HG02938 (cell line): ENCODE results near the gene FRRS1.
"Not testable (repeated sequence)": the region's sequence is repeated elsewhere in the genome, so short reads cannot be mapped to it uniquely, and the experiment has no call there.

Experiments
- ATAC-seq: cut with Tn5 transposase; IDR thresholded peaks from one replicate; pipeline ENCODE4 v1.9.1; 2021; ENCODE audit warnings: mild to moderate bottlenecking, moderate library complexity; ENCODE audit not compliant: unreplicated experiment

FRRS1 gene

GRCh38 chr1:99768524-99769245 is 2.2 kb upstream of the FRRS1 start:
- ATAC-seq: no peak

GRCh38 chr1:99768104-99768503 is 1.7 kb upstream of the FRRS1 start:
- ATAC-seq: no peak

GRCh38 chr1:99764909-99765308 is 1.5 kb downstream of the FRRS1 start:
- ATAC-seq: no peak

- no peak for ATAC-seq
Measured at GRCh38 chr1:99764439-99764838, 2.0 kb downstream of the FRRS1 start.

GRCh38 chr1:99763956-99764355 is 2.5 kb downstream of the FRRS1 start:
- ATAC-seq: no peak

- ATAC-seq: no peak
Measured at GRCh38 chr1:99761774-99762173, 4.7 kb downstream of the FRRS1 start.

- ATAC-seq: no peak
Measured at GRCh38 chr1:99759518-99760160, 6.8 kb downstream of the FRRS1 start.

GRCh38 chr1:99758686-99759517 is 7.5 kb downstream of the FRRS1 start:
- not testable (repeated sequence) for ATAC-seq

- ATAC-seq: peak; percentile 84
Measured at GRCh38 chr1:99758073-99758511, 8.3 kb downstream of the FRRS1 start.

- no peak for ATAC-seq
Measured at GRCh38 chr1:99756598-99756997, 9.8 kb downstream of the FRRS1 start.

- ATAC-seq: no peak
Measured at GRCh38 chr1:99755664-99756063, 10.8 kb downstream of the FRRS1 start.

GRCh38 chr1:99754697-99755096 is 11.7 kb downstream of the FRRS1 start:
- no peak for ATAC-seq

GRCh38 chr1:99754055-99754626 is 12.3 kb downstream of the FRRS1 start:
- ATAC-seq: no peak

- peak; percentile 80 for ATAC-seq
Measured at GRCh38 chr1:99751877-99752504, 14.4 kb downstream of the FRRS1 start.

- ATAC-seq: peak; percentile 76
Measured at GRCh38 chr1:99749504-99750347, 16.7 kb downstream of the FRRS1 start.

GRCh38 chr1:99748419-99748818 is 18.0 kb downstream of the FRRS1 start:
- no peak for ATAC-seq

- ATAC-seq: no peak
Measured at GRCh38 chr1:99745684-99746083, 20.8 kb downstream of the FRRS1 start.

GRCh38 chr1:99745061-99745460 is 21.4 kb downstream of the FRRS1 start:
- ATAC-seq: no peak

- no peak for ATAC-seq
Measured at GRCh38 chr1:99740141-99740540, 26.3 kb downstream of the FRRS1 start.
